ENCODE measurements around the gene MAMDC2. TPM values are rescaled to one million over a fixed set of nuclear protein-coding genes. Genes with fewer than 3 reads are reported as not detected.

MAMDC2 gene
- total RNA-seq, 1 experiment from 2014 or later, result 4.6 TPM

- Mint-ChIP-seq H3K4me3 (no peak overlapping the region), H3K27ac (0 out of 7 replicates have a peak overlapping the region, but pooled peaks of 1 of the 3 experiments have one; percentile 37), H3K27me3 (ENCODE audit: low read depth) (no peaks in the 10 kb centered on the region), H3K36me3 (ENCODE audit: insufficient read depth in 1 of 3, low read depth in 3 of 3) (0 out of 7 replicates have a peak, but pooled peaks cover 0 to 3% (median 0%) of the 10 kb centered on the region in 3 experiments), H3K9me3 (no peaks in the 10 kb centered on the region), H3K4me1 (peaks cover 2% of the 10 kb centered on the region in 2 experiments)
- no peak overlapping the region for H2AK5ac ChIP-seq (ENCODE audit: insufficient read length, low read length)
- no peak overlapping the region for H3T11ph ChIP-seq (ENCODE audit: low read length)
- no peak overlapping the region for H3K4me2 ChIP-seq (ENCODE audit: insufficient read depth, insufficient read length, low read length)
- H4K20me1 ChIP-seq (ENCODE audit: control insufficient read depth, insufficient read depth, insufficient read length), result no peaks in the 10 kb centered on the region
- no peak overlapping the region for H3K14ac ChIP-seq (ENCODE audit: insufficient read depth, low read length)
- H3K23me2 ChIP-seq (ENCODE audit: insufficient read length, low read depth, low read length, poor library complexity, severe bottlenecking), result no peaks in the 10 kb centered on the region
- no peak overlapping the region for H3K18ac ChIP-seq (ENCODE audit: insufficient read length, low read depth, low read length)
- no peak overlapping the region for H3K4ac ChIP-seq (ENCODE audit: low read depth, low read length)
- no peak overlapping the region for H2BK12ac ChIP-seq (ENCODE audit: insufficient read length, low read depth, low read length)
- H3K27ac ChIP-seq (ENCODE audit: insufficient read length, low read depth, low read length), result no peak overlapping the region
- no peak overlapping the region for H4K91ac ChIP-seq (ENCODE audit: insufficient read length, low read depth, low read length)
- no peak overlapping the region for H2AFZ ChIP-seq (ENCODE audit: low read length)
- no peaks in the 10 kb centered on the region for H3K4me1 ChIP-seq (ENCODE audit: insufficient read depth, low read length)
- H2BK120ac ChIP-seq (ENCODE audit: low read depth, low read length, poor library complexity, severe bottlenecking), result no peak overlapping the region
- no peak overlapping the region for H4K5ac ChIP-seq (ENCODE audit: insufficient read length, low read depth, low read length)
- H3K56ac ChIP-seq (ENCODE audit: insufficient read length, low read depth, low read length), result no peak overlapping the region
- H4K8ac ChIP-seq (replicated peaks; ENCODE audit: insufficient read length, low read depth, low read length), result no peak overlapping the region
- no peak overlapping the region for H2BK15ac ChIP-seq (ENCODE audit: low read depth, low read length)
- H3K79me2 ChIP-seq (ENCODE audit: insufficient read depth, low read length), result no peaks in the 10 kb centered on the region
- TF ChIP-seq CTCF (conservative IDR thresholded peaks at IDR 0.05), result no peak
- H2BK5ac ChIP-seq (ENCODE audit: insufficient read length, low read length), result no peak overlapping the region
- no peak overlapping the region for H3K9ac ChIP-seq (ENCODE audit: extremely low read depth, insufficient read length, low read length)
- DNase-seq, result no peak
- no peaks in the 10 kb centered on the region for H3K27me3 ChIP-seq (ENCODE audit: insufficient read depth, low read length)
- no CpG with 5 or more reads among the region's 7 CpGs for WGBS (ENCODE audit: extremely low coverage, insufficient read length, low lambda C conversion rate)
- H3K23ac ChIP-seq (ENCODE audit: insufficient read length, low read depth, low read length), result no peak overlapping the region
- H2BK20ac ChIP-seq (ENCODE audit: low read depth, low read length, poor library complexity, severe bottlenecking), result no peak overlapping the region
- no peaks in the 10 kb centered on the region for H3K79me1 ChIP-seq (ENCODE audit: insufficient read depth, low read depth, low read length, poor library complexity, severe bottlenecking)
- H3K9me3 ChIP-seq (ENCODE audit: control insufficient read depth, low read depth, low read length), result no peaks in the 10 kb centered on the region
Measured at GRCh38 chr9:70170151-70170790, 126.6 kb downstream of the MAMDC2 start.
